A549 (cell line): ENCODE measurements around the gene DMAP1.

Experiments used
- EHF ChIP-seq: fragments of 250-450 bp; sonication (Bioruptor Pico); IDR thresholded peaks from 2 replicates; pipeline ENCODE4 v1.5.0; 2020; ENCODE audit warnings: mild to moderate bottlenecking
- ELK1 ChIP-seq: fragments of 150-350 bp; IDR thresholded peaks from 2 replicates; pipeline ENCODE4 v1.6.1; 2014; ENCODE audit warnings: low read depth, mild to moderate bottlenecking, low read length
- FOSL2 ChIP-seq, 2 experiments: fragments of 450-650 bp in 1 of 2; fragments of >200 bp in 1 of 2; sonication (Bioruptor Twin) in 1 of 2; formaldehyde crosslinking; IDR thresholded peaks; 2 replicates each; pipeline versions ENCODE4 v1.5.0 to v1.6.1; 2016 to 2020; ENCODE audit warnings: mild to moderate bottlenecking in 1 of 2, moderate library complexity in 1 of 2
- JUNB ChIP-seq: fragments of >200 bp; sonication (Bioruptor Twin); formaldehyde crosslinking; IDR thresholded peaks from 2 replicates; pipeline ENCODE4 v1.6.1; 2016
- MAX ChIP-seq: IDR thresholded peaks from 2 replicates; pipeline ENCODE4 v1.6.1; 2012
- POLR2A ChIP-seq: IDR thresholded peaks from 2 replicates; pipeline ENCODE4 v1.6.1; 2012; ENCODE audit warnings: mild to moderate bottlenecking, low read length
- RAD21 ChIP-seq, 2 experiments: fragments of >200 bp in 1 of 2; sonication (Bioruptor Twin) in 1 of 2; formaldehyde crosslinking in 1 of 2; IDR thresholded peaks in 1 of 2; conservative IDR thresholded peaks in 1 of 2; 2 replicates in 1 of 2; 3 replicates in 1 of 2; pipeline ENCODE4 v1.6.1; 2012 to 2018; ENCODE audit warnings: inconsistent platforms in 1 of 2
- RCOR1 ChIP-seq: fragments of 150-350 bp; IDR thresholded peaks from 2 replicates; pipeline ENCODE4 v1.6.1; 2014; ENCODE audit warnings: antibody characterized with exemption, low read length, low read depth
- REST ChIP-seq: fragments of 200-600 bp; sonication (generic); IDR thresholded peaks from 2 replicates; pipeline ENCODE4 v1.6.1; 2016; ENCODE audit warnings: antibody characterized with exemption, mild to moderate bottlenecking, moderate library complexity
- TF ChIP-seq, protein P1 (sequence below): fragments of >200 bp; sonication (Bioruptor Twin); formaldehyde crosslinking; IDR thresholded peaks from 3 replicates; pipeline ENCODE4 v1.5.1; 2016

DNA sequence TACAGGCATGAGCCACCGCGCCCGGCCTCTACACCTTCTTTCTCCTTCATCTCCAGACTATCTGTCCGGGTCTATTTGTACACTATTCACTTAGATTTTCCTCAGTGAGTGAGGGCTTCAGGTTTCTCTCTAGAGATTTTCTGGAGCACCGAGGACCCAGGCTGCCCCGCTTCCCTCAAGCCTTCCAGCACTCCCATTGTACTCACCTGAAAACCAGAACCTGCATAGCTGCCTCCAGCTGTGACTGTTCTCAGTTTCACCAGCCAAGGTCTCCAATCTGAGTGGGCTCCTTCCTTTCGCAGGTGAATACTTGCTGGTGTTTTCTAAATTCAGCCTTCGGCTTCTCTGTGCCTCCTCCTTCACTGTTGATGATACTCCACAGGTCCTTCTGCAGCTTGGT is 12.9 kb upstream of the DMAP1 start:
- TF ChIP-seq, protein P1, sequence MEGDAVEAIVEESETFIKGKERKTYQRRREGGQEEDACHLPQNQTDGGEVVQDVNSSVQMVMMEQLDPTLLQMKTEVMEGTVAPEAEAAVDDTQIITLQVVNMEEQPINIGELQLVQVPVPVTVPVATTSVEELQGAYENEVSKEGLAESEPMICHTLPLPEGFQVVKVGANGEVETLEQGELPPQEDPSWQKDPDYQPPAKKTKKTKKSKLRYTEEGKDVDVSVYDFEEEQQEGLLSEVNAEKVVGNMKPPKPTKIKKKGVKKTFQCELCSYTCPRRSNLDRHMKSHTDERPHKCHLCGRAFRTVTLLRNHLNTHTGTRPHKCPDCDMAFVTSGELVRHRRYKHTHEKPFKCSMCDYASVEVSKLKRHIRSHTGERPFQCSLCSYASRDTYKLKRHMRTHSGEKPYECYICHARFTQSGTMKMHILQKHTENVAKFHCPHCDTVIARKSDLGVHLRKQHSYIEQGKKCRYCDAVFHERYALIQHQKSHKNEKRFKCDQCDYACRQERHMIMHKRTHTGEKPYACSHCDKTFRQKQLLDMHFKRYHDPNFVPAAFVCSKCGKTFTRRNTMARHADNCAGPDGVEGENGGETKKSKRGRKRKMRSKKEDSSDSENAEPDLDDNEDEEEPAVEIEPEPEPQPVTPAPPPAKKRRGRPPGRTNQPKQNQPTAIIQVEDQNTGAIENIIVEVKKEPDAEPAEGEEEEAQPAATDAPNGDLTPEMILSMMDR: no peak
- no peak for TF ChIP-seq MAX
- no peak for TF ChIP-seq POLR2A
- TF ChIP-seq ELK1: no peak
- no peak for TF ChIP-seq FOSL2 (IDR thresholded peaks at IDR 0.05)
- TF ChIP-seq FOSL2 (CRISPR knock-in tag; IDR thresholded peaks at IDR 0.05): no peak
- no peak for TF ChIP-seq RAD21 (conservative IDR thresholded peaks at IDR 0.05 in 1 of 2, IDR thresholded peaks at IDR 0.05 in 1 of 2)
- TF ChIP-seq JUNB: no peak
- no peak for TF ChIP-seq RCOR1
- TF ChIP-seq REST: no peak
- TF ChIP-seq EHF (CRISPR knock-in tag): no peak
